AG10803 (cell line): ENCODE results near the gene ADGRA3.

ENCODE experiments used
- DNase-seq: peaks from one replicate; pipeline ENCODE4 v3.0.0; 2010; ENCODE audit warnings: low read depth
- H3K4me3 ChIP-seq: 2 replicates; pipeline ENCODE4 v1.5.1; 2011; ENCODE audit warnings: mild to moderate bottlenecking, low read length, control low read depth
- TF ChIP-seq, protein P1 (sequence below): conservative IDR thresholded peaks from 2 replicates; pipeline ENCODE4 v1.5.1; 2011; ENCODE audit warnings: mild to moderate bottlenecking, low read length, control low read depth, inconsistent platforms

ADGRA3 gene

DNA sequence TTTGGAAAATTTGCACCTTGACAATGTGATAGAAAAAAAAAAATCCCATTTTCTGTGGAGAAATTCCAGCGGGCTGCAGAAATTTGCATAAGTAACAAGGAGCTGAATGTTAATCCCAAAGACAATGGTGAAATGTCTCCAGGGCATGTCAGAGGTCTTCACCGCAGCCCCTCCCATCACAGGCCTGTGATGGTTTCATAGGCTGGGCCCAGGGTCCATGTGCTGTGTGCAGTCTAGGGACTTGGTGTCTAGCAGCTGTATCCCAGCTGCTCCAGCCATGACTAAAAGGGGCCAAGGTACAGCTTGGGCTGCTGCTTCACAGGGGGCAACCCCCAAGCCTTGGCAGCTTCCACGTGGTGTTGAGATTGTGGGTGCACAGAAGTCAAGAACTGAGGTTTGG lies 85.2 kb downstream of the ADGRA3 start:
- DNase-seq, result no peak

DNA sequence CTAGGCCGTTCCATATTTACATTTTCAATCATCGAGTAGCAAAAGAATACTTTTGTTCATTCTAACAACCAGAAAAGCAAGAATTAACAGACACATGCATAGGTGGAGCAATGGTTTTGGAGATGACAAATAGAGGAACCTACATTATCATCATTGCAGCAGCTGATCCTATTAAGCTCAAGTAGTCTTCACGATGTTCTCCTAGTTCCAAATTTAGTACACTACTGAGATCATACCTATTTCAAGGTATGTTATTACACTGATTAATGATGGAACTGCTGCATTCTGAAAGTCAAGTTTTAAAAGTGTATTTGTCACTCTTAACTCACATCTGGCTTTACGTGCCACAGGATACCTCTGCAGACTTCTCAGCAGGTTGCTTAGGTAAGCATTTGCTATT lies 87.4 kb downstream of the ADGRA3 start:
- no peak overlapping the region for H3K4me3 ChIP-seq
- TF ChIP-seq, protein P1, sequence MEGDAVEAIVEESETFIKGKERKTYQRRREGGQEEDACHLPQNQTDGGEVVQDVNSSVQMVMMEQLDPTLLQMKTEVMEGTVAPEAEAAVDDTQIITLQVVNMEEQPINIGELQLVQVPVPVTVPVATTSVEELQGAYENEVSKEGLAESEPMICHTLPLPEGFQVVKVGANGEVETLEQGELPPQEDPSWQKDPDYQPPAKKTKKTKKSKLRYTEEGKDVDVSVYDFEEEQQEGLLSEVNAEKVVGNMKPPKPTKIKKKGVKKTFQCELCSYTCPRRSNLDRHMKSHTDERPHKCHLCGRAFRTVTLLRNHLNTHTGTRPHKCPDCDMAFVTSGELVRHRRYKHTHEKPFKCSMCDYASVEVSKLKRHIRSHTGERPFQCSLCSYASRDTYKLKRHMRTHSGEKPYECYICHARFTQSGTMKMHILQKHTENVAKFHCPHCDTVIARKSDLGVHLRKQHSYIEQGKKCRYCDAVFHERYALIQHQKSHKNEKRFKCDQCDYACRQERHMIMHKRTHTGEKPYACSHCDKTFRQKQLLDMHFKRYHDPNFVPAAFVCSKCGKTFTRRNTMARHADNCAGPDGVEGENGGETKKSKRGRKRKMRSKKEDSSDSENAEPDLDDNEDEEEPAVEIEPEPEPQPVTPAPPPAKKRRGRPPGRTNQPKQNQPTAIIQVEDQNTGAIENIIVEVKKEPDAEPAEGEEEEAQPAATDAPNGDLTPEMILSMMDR, result no peak
- DNase-seq, result no peak

More for the DNA sequence above, 85.2 kb downstream of the ADGRA3 start:
- TF ChIP-seq, protein P1, result no peak
- H3K4me3 ChIP-seq, result no peak overlapping the region

DNA sequence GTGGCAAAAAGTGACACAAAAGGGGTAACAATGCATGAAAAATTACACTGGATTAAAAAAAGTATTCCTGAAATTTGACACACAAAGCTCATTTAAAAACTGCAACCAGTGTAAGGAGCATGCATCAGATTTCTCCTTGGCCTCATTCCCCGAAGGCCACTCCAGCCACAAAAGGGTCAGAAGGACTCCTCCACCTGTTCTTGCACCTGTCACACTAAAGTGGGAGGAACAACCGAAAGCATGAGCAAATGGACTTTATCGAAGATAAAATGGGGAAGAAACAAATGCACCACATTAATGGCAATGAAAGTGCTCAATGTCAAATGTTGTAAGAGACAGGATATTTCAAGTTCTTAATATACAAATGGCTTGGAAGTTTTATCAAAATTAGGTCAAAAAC lies 88.2 kb downstream of the ADGRA3 start:
- no peak overlapping the region for H3K4me3 ChIP-seq
- DNase-seq, result no peak
- TF ChIP-seq, protein P1, result no peak

DNA sequence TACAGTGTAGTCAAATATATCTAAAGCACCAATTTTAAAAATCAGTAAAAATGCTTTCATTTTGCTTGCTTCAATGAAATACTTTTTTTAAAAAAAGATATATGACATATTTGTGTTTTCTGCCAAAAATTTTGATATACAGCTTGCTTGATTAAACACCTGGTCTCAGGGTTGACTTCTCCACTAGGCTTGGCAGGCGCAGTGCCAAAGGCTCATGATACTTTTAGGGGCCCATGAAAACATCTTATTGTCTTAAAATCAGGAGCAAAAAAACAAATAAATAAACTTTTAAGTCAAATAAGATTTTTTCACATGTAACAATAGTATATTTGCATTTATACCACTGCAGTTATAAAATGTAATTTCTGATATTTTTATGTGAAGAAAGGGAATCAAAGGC lies 95.6 kb downstream of the ADGRA3 start:
- no peak for DNase-seq
- TF ChIP-seq, protein P1, result no peak
- no peak overlapping the region for H3K4me3 ChIP-seq

DNA sequence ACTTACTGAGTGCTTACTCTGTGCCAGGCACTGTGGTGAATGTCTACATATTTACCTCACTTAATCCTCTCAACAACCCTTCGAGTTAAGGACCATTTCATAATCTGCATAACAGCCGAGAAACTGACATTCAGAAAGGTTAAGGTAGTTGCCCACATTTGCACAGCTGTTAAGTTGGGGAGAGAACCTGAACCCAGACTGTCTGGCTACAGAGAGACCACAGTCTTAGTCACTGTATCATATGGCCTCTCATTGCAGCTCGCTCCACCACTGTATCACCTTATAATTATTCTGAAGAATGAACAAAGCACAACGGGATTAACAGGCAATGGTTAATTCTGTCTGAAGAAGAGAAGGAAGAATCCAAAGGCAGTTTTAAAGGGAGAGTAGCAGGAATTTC lies 98.5 kb downstream of the ADGRA3 start:
- no peak overlapping the region for H3K4me3 ChIP-seq
- TF ChIP-seq, protein P1, result no peak
- no peak for DNase-seq

DNA sequence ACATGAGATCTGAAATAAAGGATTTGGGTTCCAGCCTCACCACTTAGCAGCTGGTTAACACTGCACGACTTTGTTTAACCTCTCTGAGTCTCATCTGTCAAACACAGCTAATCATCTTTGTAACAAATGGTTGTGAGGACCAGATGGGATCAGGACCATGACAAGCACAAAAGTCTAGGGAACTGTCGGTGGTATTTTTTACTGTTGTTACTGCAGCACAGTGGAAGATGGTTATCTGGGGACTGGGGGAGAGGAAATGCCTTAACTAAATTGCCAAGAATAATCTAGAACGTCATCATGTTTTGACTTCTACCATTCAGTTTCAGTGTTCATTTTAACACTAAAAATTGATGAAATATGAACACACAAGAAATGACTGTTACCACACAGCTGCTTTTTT lies 99.5 kb downstream of the ADGRA3 start:
- TF ChIP-seq, protein P1, result no peak
- DNase-seq, result peak; percentile 1
- H3K4me3 ChIP-seq, result no peak overlapping the region

DNA sequence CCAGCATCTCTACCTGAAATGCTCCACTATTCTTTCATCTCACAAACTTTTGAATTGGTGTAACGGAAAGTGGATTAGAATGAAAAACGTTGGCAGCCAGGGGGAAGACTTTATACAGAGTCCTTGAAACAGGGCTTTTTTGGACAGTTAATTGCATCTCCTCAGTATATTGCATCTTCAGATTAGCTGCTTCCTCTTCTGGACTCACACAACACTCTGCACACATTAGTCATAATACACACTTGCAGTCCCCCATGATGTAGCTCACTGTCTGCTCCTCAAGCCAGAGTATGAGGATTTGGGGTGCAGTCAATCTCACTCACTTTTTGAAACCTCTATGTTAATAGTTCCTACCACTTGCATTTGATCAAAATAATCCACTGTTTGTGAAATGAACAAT lies 101.0 kb downstream of the ADGRA3 start:
- no peak for DNase-seq
- TF ChIP-seq, protein P1, result no peak
- H3K4me3 ChIP-seq, result no peak overlapping the region
